PC-3 (cell line): Measurements from ENCODE around the gene TXNL4B. TPM values are rescaled to one million over a fixed set of nuclear protein-coding genes. Genes with fewer than 3 reads are reported as not detected.
"Not testable (repeated sequence)": the region's sequence is repeated elsewhere in the genome, so short reads cannot be mapped to it uniquely, and the experiment has no call there.

Experiments used
- ATAC-seq: fragments of 200-7000 bp; cut with Tn5 transposase; 2 replicates; pipeline ENCODE4 v1.9.1; 2020; ENCODE audit warnings: mild to moderate bottlenecking, moderate library complexity
- BruUV-seq: library from RNA; stranded (reverse); fragments of 400-500 nt; replicated peaks from 2 replicates; lab custom pipeline; 2021; lab: Mats Ljungman, UMichigan
- CTCF ChIA-PET: fragments of 300-600 bp; sonication (Branson Sonifier 250); formaldehyde crosslinking; loops from one replicate; lab custom pipeline; 2022; ENCODE audit warnings: antibody characterized with exemption; lab: Charles Lee
- POLR2A ChIA-PET: fragments of 300-600 bp; sonication (Branson Sonifier 250); formaldehyde crosslinking; loops from one replicate; lab custom pipeline; 2022; ENCODE audit warnings: antibody characterized with exemption; ENCODE audit not compliant: unreplicated experiment; lab: Charles Lee
- DNase-seq: peaks from one replicate; pipeline ENCODE4 v3.0.0-alpha.2; 2015
- H2AFZ ChIP-seq: fragments of 300-600 bp; sonication (generic); 2 replicates; pipeline ENCODE4 v1.6.0; 2016; ENCODE audit warnings: antibody characterized with exemption, low read length
- H3F3A ChIP-seq: fragments of 300-600 bp; sonication (generic); one replicate; pipeline ENCODE4 v1.6.0; 2017; ENCODE audit warnings: antibody characterized with exemption, low read length, control low read depth, mild to moderate bottlenecking; ENCODE audit not compliant: unreplicated experiment
- H3K27ac ChIP-seq: fragments of 300-600 bp; sonication (generic); 2 replicates; pipeline ENCODE4 v1.5.1; 2016; ENCODE audit warnings: mild to moderate bottlenecking, low read length
- H3K27me3 ChIP-seq: fragments of 300-600 bp; sonication (generic); 2 replicates; pipeline ENCODE4 v1.6.1; 2016; ENCODE audit warnings: low read length, mixed read lengths
- H3K36me3 ChIP-seq: fragments of 300-600 bp; sonication (generic); 2 replicates; pipeline ENCODE4 v1.6.1; 2016; ENCODE audit warnings: low read depth, mixed run types, low read length, mixed read lengths
- H3K4me1 ChIP-seq: fragments of 300-600 bp; sonication (generic); 2 replicates; pipeline ENCODE4 v1.5.1; 2016; ENCODE audit warnings: low read length; ENCODE audit not compliant: insufficient read depth
- H3K4me2 ChIP-seq: fragments of 300-600 bp; sonication (generic); 2 replicates; pipeline ENCODE4 v1.6.0; 2016; ENCODE audit warnings: low read length
- H3K4me3 ChIP-seq: fragments of 300-600 bp; sonication (generic); 2 replicates; pipeline ENCODE4 v1.5.1; 2016; ENCODE audit warnings: mild to moderate bottlenecking, low read length, mixed read lengths
- H3K79me2 ChIP-seq: fragments of 300-600 bp; sonication (generic); 2 replicates; pipeline ENCODE4 v1.6.1; 2017; ENCODE audit warnings: low read length, mixed read lengths
- H3K9ac ChIP-seq: fragments of 300-600 bp; sonication (generic); 2 replicates; pipeline ENCODE4 v1.6.0; 2016; ENCODE audit warnings: mild to moderate bottlenecking, low read length
- H3K9me2 ChIP-seq: fragments of 300-600 bp; sonication (generic); replicated peaks from 2 replicates; pipeline ENCODE4 v1.6.1; 2016; ENCODE audit warnings: mixed run types, low read length, mixed read lengths
- H3K9me3 ChIP-seq: fragments of 300-600 bp; sonication (generic); 2 replicates; pipeline ENCODE4 v1.6.1; 2016; ENCODE audit warnings: low read length, mixed read lengths
- H4K20me1 ChIP-seq: fragments of 300-600 bp; sonication (generic); 2 replicates; pipeline ENCODE4 v1.6.1; 2016; ENCODE audit warnings: low read length, mixed read lengths
- EZH2 ChIP-seq: fragments of 300-600 bp; sonication (generic); IDR thresholded peaks from one replicate; pipeline ENCODE4 v1.6.1; 2017; ENCODE audit warnings: antibody characterized with exemption, mild to moderate bottlenecking, low read length; ENCODE audit not compliant: unreplicated experiment
- EZH2phosphoT487 ChIP-seq: fragments of 300-600 bp; sonication (generic); IDR thresholded peaks from 2 replicates; pipeline ENCODE4 v1.6.1; 2018; ENCODE audit warnings: mild to moderate bottlenecking, antibody characterized with exemption, low read length, borderline replicate concordance
- intact Hi-C: fragments of 100-400 bp; cut with micrococcal nuclease; formaldehyde crosslinking; loops from 2 replicates; pipeline ENCODE4 v1.9.0; 2023
- total RNA-seq: library from RNA; depleted of rRNA; stranded (reverse); fragments of >200 nt; gene quantifications from 2 replicates; pipeline ENCODE4 v1.2.3, GENCODE V29; 2014
- TF ChIP-seq, protein P1 (sequence below): fragments of 300-600 bp; sonication (generic); conservative IDR thresholded peaks from 2 replicates; pipeline ENCODE4 v1.5.1; 2017; ENCODE audit warnings: antibody characterized with exemption, low read depth, mild to moderate bottlenecking, low read length

Gene TXNL4B
- total RNA-seq, 1 experiment from 2014 or later, result 9.6 TPM

DNA sequence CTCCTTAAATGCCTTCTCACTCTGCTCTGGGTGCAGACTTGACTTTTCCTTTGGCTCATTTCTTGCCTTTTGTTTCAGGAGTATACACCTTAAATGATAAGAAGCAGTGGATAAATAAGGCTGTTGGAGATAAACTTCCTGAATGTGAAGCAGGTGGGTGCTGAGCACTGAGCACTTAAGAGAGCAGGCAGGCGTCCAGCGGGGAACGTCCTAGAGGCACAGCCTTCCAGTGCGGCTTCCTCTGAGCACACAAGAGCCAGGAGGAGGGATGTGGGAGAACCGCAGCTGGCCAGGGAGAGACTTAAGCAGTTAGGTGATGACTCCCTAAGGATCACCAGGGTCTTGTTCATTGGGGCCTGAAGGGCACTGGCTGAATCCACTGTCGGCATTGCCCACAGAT is 18.4 kb downstream of the TXNL4B start:
- H4K20me1 ChIP-seq, H3K9ac ChIP-seq, POLR2A ChIA-PET, H3K4me1 ChIP-seq, CTCF ChIA-PET, ATAC-seq, H2AFZ ChIP-seq, intact Hi-C loops, H3K9me2 ChIP-seq, DNase-seq, BruUV-seq, H3K27me3 ChIP-seq, H3K79me2 ChIP-seq, H3K36me3 ChIP-seq, H3K4me2 ChIP-seq, H3F3A ChIP-seq, H3K27ac ChIP-seq, H3K9me3 ChIP-seq, H3K4me3 ChIP-seq: not testable (repeated sequence)

DNA sequence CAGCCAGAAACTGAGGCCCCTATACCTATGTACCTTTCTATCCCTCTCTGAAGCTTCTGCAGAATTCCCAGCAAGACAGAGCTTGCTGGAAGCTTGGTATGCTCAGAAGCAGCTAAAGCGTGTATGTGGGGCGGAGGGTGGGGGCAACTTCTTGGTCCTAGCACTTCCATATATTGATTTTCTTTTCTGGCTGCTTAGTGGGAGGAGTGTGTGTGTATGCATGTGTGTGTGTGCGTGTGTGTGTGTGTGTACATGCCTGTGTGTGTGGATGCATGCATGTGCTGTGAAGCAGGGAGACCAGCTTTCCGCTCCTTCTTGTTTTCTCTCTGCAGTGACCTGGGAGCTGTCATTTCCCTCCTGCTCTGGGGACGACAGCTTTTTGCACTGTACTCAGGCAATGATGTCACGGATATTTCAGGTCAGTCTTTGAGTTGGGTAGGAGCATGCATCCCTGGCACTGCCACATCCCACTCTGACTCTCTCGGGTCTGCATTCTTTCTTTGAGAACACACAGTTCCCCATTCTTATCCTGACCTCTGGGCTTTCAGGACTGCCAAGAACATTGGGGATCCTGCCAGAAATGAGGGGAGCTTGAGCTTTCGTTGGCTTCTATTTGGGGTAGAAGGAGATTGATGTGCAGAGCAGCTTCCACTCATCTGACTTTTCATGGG is 19.7 kb downstream of the TXNL4B start:
- Histone ChIP-seq H3K4me2 (no peak overlapping the region), H3K9me3 (no peaks in the 10 kb centered on the region), H3K36me3 (no peaks in the 10 kb centered on the region), H3K4me1 (no peaks in the 10 kb centered on the region), H2AFZ (no peak overlapping the region), H3K79me2 (no peaks in the 10 kb centered on the region), H3F3A (no peaks in the 10 kb centered on the region), H3K4me3 (no peak overlapping the region), H3K9me2 (no peaks in the 10 kb centered on the region), H4K20me1 (no peaks in the 10 kb centered on the region), H3K9ac (no peak overlapping the region), H3K27ac (no peak overlapping the region), H3K27me3 (no peaks in the 10 kb centered on the region)
- intact Hi-C loops, result no loop called here
- ATAC-seq, result no peak
- no TSS peak for BruUV-seq
- no peak for DNase-seq
- TF ChIP-seq EZH2 (no peak), EZH2phosphoT487 (no peak)
- TF ChIP-seq, protein P1, sequence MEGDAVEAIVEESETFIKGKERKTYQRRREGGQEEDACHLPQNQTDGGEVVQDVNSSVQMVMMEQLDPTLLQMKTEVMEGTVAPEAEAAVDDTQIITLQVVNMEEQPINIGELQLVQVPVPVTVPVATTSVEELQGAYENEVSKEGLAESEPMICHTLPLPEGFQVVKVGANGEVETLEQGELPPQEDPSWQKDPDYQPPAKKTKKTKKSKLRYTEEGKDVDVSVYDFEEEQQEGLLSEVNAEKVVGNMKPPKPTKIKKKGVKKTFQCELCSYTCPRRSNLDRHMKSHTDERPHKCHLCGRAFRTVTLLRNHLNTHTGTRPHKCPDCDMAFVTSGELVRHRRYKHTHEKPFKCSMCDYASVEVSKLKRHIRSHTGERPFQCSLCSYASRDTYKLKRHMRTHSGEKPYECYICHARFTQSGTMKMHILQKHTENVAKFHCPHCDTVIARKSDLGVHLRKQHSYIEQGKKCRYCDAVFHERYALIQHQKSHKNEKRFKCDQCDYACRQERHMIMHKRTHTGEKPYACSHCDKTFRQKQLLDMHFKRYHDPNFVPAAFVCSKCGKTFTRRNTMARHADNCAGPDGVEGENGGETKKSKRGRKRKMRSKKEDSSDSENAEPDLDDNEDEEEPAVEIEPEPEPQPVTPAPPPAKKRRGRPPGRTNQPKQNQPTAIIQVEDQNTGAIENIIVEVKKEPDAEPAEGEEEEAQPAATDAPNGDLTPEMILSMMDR, result no peak
- ChIA-PET POLR2A (no interaction called here), CTCF (no interaction called here)

DNA sequence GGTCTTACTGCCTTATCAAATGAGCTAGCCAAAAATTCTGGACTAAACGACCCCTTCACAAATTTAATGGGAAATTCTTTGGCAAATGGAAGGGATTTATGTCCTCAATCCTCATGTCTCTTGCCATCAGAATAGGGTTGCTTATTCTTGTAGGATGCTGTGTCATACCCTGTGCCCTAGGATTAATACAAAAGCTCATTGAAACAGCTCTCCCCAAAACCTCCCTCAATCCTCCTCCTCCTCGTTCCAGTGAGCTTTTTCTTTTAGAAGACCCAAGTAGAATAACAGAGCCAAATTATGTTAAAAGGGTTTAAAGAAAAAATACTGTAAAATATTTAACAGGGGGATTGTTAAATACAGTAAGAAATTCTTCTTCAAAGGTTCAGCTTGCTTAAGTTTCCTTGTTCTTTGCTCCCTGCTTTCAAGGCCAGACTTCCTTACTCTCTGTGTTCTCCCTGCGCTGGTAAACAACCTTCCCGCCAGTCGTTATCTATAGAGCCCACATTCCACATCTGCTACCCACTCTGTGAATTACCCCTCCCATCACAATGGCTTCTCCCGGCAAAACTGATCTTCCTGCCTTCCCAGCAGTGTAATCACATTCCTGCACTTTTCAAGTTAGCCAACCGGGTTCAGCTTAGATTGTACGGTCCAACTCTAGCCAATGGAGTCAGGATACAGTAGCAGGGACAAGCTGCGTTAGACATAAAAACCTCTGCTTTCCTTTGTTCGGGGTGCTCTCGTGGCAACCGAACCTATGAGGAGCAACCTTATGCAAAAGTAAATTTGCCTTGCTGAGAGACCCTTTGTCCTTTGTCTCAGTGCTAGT is 20.7 kb downstream of the TXNL4B start:
- no peak overlapping the region for H3K27ac ChIP-seq
- ChIA-PET CTCF (no interaction called here), POLR2A (no interaction called here)
- H4K20me1 ChIP-seq, result no peaks in the 10 kb centered on the region
- ATAC-seq, result no peak
- H3K4me3 ChIP-seq, result no peak overlapping the region
- H3K4me2 ChIP-seq, result no peak overlapping the region
- intact Hi-C loops, result no loop called here
- H3K4me1 ChIP-seq, result no peaks in the 10 kb centered on the region
- H3K9ac ChIP-seq, result no peak overlapping the region
- no peak for TF ChIP-seq EZH2
- TF ChIP-seq, protein P1, result no peak
- no peak for TF ChIP-seq EZH2phosphoT487
- H3K27me3 ChIP-seq, result no peaks in the 10 kb centered on the region
- H2AFZ ChIP-seq, result no peak overlapping the region
- no peaks in the 10 kb centered on the region for H3K9me2 ChIP-seq
- BruUV-seq, result no TSS peak
- H3F3A ChIP-seq, result no peaks in the 10 kb centered on the region
- no peak for DNase-seq
- H3K79me2 ChIP-seq, result no peaks in the 10 kb centered on the region
- H3K36me3 ChIP-seq, result no peaks in the 10 kb centered on the region
- H3K9me3 ChIP-seq, result no peaks in the 10 kb centered on the region
